Prostate gland (tissue), 2 donors: ENCODE measurements around the gene IL17RE.
"Not testable (repeated sequence)": the region's sequence is repeated elsewhere in the genome, so short reads cannot be mapped to it uniquely, and the experiment has no call there.

ENCODE experiments used
- POLR2A ChIP-seq: fragments of 450-650 bp; IDR thresholded peaks from one replicate; pipeline ENCODE4 v1.6.1; 2016; ENCODE audit warnings: antibody characterized with exemption, mild to moderate bottlenecking
- TF ChIP-seq, protein P1 (sequence below), 4 experiments: fragments of 200-600 bp in 2 of 4; fragments of 450-650 bp in 2 of 4; sonication (generic) in 2 of 4; IDR thresholded peaks; 1 replicate in 3 of 4; 2 replicates in 1 of 4; pipeline ENCODE4 v1.5.1; 2016 to 2019; ENCODE audit warnings: antibody characterized with exemption in 4 of 4, mild to moderate bottlenecking in 2 of 4, moderate library complexity in 2 of 4

GRCh38 chr3:9872067-9872466 lies 30.6 kb upstream of the IL17RE start:
- TF ChIP-seq, protein P1, sequence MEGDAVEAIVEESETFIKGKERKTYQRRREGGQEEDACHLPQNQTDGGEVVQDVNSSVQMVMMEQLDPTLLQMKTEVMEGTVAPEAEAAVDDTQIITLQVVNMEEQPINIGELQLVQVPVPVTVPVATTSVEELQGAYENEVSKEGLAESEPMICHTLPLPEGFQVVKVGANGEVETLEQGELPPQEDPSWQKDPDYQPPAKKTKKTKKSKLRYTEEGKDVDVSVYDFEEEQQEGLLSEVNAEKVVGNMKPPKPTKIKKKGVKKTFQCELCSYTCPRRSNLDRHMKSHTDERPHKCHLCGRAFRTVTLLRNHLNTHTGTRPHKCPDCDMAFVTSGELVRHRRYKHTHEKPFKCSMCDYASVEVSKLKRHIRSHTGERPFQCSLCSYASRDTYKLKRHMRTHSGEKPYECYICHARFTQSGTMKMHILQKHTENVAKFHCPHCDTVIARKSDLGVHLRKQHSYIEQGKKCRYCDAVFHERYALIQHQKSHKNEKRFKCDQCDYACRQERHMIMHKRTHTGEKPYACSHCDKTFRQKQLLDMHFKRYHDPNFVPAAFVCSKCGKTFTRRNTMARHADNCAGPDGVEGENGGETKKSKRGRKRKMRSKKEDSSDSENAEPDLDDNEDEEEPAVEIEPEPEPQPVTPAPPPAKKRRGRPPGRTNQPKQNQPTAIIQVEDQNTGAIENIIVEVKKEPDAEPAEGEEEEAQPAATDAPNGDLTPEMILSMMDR (IDR thresholded peaks at IDR 0.05) = not testable (repeated sequence)
- TF ChIP-seq POLR2A = not testable (repeated sequence)
